NOMO-1 (cell line): ENCODE data around the gene SCYL1.

Experiments used
- DNase-seq, 2 experiments: peaks; one replicate each; lab custom pipeline; 2025; ENCODE audit not compliant: unreplicated experiment in 2 of 2; lab: John Stamatoyannopoulos, UW

The SCYL1 gene

DNA sequence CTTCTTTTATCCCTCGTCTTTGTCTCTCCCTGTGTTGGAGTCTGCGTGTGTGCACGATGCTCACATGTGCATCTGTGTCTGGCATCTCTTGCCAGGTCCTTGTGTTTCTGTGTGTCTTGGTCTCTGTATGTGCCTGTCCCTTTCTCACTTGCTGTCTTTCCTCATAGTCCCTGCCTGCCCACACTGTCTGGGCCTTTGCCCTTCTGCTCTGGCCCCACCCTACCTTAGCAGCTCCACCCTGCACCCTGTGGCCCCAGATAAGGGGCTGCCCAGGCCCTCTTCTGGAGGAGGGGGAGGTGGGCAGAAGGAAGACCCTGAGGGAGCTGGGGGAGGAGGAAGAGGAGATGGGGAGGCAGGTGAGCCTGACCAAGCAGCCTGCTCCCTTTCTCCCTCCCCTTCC is 53.8 kb downstream of the SCYL1 start:
- DNase-seq = no peak

DNA sequence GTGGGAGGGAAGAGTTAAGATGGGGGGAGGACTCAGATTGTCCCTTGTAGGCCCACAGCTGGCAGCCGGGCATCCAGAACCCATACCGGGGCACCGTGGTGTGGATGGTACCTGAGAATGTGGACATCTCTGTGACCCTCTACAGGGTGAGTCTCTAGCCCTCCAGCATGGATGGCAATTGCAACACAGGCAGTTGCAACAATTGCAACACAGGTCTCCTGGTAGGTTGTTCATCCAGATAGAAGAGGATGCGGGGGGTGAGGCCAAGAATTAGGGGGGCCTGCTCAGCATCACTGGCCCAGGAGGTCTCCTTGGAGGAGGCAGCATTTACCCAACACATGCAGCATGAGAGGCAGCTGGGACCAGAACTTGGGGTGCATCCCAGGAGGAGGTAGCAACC is 54.4 kb downstream of the SCYL1 start:
- DNase-seq = peak; percentile 11 to 22

DNA sequence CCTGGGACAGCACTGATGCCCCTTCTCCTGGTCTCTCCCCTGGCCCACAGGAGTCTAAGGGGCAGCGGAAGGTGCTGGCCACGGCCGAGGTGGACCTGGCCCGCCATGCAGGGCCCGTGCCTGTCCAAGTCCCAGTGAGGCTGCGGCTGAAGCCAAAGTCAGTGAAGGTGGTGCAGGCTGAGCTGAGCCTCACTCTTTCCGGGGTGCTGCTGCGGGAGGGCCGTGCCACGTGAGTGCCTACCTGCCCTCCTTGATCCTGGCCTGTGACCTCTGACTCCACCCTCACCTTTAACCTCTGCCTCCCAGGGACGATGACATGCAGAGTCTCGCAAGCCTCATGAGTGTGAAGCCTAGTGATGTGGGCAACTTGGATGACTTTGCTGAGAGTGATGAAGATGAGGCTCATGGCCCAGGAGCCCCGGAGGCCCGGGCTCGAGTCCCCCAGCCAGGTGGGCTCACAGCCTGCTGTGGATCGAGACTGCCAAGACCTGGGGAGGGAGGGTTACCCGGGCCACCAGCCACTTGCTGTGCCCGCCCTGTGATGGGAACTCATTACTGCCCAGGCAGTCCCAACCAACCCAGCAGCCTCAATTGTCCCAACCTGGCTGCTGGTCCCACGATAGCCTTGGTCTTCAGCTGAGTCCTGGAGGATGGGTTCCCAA is 55.3 kb downstream of the SCYL1 start:
- DNase-seq = no peak

DNA sequence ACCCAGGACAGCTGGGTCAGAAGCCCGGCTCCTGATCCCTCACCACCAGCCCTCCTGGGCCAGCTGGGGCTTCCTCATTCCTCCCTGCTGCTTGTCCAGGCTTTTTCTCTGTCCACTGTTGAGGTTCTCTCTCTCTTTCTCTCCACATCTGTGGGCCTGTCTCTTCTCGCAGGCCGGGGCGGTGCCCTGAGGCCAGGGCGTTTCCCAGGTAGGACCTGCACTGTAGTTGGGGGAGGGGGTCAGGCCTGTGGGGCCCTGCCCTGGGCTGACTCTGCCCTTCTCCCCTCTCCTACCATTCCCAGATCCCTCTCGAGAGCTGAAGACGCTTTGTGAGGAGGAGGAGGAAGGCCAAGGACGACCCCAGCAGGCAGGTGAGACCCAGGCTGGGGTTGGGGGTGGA is 55.9 kb downstream of the SCYL1 start:
- no peak for DNase-seq

DNA sequence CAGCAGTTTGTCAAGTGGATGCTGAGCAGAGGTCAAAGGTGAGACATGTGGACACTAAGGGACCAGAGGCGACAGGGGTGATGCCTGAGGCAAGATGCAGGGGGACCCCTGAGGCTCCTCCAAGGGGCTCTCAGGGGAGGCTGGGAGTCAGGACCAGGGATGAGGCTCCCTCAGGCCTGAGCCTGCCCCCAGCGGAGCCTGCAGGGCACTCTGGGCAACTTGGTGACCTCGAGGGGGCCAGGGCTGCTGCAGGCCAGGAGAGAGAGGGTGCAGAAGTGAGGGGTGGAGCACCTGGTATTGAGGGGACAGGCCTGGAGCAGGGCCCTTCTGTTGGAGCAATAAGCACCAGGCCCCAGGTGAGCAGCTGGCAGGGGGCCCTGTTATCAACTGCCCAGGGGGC is 57.0 kb downstream of the SCYL1 start:
- no peak for DNase-seq

DNA sequence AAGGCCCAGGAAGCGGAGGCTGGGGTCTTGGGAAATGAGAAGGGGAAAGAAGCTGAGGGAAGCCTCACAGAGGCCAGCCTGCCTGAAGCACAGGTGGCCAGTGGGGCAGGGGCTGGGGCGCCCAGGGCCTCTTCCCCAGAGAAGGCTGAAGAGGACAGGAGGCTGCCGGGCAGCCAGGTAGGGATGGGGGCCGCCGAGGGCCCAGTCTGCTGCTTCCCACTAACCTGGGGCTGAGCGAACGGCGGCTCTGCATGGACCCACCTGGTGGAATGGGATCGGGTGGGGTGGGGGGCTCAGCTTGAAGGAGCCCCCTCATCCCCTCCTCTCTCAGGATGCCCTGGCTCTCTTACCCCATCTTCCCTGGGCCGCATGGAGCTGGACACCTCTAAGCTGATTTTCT is 58.7 kb downstream of the SCYL1 start:
- DNase-seq = no peak

DNA sequence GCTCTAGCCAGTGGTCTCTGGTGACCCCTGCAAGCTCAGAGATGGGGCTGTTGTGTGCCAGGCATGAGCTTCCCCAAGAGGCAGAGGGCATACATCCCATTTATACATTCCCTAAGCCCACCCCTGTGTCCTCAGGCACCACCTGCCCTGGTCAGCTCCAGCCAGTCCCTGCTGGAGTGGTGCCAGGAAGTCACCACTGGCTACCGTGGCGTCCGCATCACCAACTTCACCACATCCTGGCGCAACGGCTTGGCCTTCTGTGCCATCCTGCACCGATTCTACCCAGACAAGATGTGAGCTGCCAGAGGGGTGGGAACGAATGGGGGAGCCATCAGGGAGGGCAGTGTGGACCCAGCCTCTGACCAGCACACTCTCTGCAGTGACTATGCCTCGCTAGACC is 59.2 kb downstream of the SCYL1 start:
- no peak for DNase-seq

DNA sequence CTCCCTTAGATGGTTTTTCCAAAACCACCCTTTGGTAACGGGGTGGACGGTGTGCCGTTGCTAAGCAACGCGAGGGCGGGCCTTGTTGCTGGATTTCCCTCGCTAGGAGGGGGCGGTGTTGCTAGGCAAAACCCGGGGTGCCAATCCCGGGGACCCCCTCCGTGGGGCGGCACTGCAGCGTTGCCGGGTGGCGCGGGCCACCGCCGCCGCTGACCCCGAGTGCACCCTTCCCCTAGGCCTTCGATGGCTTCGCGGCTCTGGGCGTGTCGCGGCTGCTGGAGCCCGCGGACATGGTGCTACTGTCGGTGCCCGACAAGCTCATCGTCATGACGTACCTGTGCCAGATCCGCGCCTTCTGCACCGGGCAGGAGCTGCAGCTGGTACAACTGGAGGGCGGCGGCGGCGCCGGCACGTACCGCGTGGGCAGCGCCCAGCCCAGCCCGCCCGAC is 59.9 kb downstream of the SCYL1 start:
- no peak for DNase-seq

DNA sequence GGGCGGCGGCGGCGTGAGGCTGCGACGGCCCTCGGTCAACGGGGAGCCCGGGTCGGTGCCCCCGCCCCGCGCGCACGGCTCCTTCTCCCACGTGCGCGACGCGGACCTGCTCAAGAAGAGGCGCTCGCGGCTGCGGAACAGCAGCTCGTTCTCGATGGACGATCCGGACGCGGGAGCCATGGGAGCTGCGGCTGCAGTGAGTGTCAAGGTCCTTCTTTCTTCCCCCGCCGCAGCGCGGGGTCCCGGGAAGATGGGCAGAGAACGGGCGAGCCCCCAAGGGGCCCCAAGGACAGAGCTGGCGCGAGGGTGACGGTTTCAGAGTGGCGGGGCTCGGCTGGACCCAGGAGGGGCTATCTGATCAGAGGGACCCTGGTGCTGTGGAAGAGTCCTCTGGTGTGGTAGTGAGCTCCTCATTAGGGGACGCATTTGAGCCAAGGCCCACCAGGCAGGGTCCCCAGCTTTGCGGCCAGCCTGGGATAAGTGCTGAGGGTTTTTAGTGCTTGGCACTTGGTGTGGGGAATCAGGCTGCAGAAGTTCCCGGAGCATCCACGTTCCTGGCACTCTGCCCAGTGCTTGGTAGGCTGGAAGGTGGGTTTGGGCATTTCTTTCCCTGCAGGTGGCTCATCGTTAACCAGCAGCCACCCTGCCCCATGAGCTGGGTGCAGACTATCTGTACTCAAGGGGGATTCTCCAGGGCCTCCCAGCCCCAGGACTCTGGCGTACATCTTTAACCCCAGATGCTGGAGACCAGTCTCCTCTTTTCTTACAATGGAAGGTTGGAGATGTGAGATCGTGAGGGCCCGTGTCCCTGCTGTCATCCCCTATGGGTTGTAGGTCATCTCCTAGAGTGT is 60.7 kb downstream of the SCYL1 start:
- DNase-seq = no peak

DNA sequence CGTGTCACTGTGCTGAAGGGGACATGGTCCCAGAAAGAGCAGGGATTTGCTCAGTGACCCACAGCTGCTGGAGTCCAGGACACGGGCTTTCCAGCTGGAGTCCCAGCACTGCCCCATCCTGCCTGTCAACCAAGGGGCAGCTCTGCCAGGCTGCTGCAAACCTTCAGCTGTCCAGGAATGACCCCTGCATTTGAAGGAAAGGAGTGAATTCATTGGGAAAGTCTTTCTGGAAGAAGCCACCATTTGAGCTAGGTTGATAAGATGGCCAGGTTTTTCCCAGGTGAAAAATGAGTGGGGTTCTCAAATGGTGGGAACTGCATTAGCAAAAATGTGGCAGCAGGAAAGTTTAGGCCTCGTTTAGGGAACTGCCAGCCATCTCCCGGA is 61.4 kb downstream of the SCYL1 start:
- DNase-seq = no peak

DNA sequence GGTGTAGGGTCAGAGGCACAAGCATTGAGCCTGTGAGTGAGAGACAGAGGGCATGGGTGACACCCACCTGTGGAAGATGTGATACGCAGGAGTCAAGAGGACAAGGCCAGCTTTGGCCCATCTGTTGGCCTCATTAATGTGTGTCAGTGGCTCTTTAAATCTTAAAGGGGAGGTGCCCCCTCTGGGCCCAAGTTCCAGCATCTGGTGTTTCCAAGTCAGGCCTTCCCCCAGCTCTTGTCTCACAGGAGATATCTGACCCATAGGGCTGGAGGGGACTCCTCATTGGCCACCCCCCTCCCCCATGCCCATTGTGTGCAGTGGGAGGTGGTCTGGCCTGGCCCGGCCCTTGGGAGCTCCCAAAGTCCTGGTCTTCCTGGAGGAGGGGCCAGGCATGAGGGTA is 61.8 kb downstream of the SCYL1 start:
- DNase-seq = no peak
